Measurements from ENCODE around the gene TMEM138. TPM values are rescaled to one million over a fixed set of nuclear protein-coding genes. Genes with fewer than 3 reads are reported as not detected.

Gene TMEM138
- total RNA-seq, 1 donor from 2014 or later = 30.7 TPM

DNA sequence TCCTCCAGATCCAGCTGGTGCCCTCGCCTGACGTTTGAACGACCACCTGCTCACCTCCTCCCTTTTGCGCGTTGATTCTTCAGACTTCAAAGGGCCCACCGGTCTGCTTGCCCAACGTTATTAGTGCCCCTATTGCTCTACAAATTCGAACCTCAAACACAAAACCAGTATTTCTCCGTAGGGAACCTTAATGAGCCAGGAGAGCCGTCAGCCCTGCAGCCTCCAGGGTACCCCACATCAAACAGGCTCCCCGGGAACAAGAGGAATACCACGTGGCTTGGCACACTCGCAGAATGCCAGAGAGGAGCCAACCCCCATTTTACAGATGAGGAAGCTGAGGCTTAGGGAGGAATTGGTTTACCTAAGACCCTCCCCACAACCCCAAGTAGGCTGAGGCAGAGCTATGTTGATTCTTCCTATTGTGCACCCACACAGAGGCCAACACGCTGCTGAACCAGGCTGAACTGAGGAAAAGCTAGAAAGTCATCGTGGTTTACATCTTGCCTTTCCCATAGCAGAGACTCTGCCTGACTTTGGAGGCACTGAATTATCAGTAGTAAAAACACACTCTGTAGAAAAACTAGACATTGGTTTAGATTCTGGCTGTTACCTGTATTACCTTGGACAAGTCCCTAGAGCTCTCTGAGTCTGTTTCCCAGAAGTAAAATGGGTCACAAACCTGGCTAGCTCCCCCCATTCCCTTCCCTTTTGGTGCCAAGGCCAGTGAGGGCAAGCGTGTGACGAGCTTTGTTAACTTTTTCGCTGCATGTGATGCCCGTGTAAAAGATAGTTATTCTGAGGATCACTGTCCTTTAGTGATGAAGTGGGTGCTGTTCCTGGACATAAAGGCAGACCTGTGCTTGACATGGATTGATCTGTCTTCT lies 28.4 kb upstream of the TMEM138 start:
- Histone ChIP-seq H3K27me3 (no peaks in the 10 kb centered on the region), H3K9ac (peak overlapping the region; percentile 98), H2AFZ (replicated peaks) (peak overlapping the region; percentile 15), H3K4me2 (peak overlapping the region; percentile 98), H3K79me2 (ENCODE audit: low read depth) (peaks cover 52% of the 10 kb centered on the region), H3K9me3 (ENCODE audit: low read depth) (no peaks in the 10 kb centered on the region), H3K4me1 (peaks cover 11% of the 10 kb centered on the region), H3K4me3 (peak overlapping the region; percentile 93), H4K20me1 (ENCODE audit: low read depth) (peaks cover 29% of the 10 kb centered on the region), H3F3A (ENCODE audit: low read depth) (peaks cover 25% of the 10 kb centered on the region), H3K36me3 (no peaks in the 10 kb centered on the region), H3K27ac (peak overlapping the region; percentile 62)
- peaks cover 39% of the 10 kb centered on the region for H3K4me1 Mint-ChIP-seq
- H3K4me3 Mint-ChIP-seq = peak overlapping the region; percentile 97
- no peak for DNase-seq (ENCODE audit: low spot score)
- H3K36me3 Mint-ChIP-seq = peaks cover 14% of the 10 kb centered on the region
- no peaks in the 10 kb centered on the region for H3K9me3 Mint-ChIP-seq
- H3K27me3 Mint-ChIP-seq (ENCODE audit: insufficient read depth, low read depth) = peaks cover 4% of the 10 kb centered on the region
- TF ChIP-seq EZH2phosphoT487 (IDR thresholded peaks at IDR 0.05) = no peak
- peak overlapping the region; percentile 92 for H3K27ac Mint-ChIP-seq

DNA sequence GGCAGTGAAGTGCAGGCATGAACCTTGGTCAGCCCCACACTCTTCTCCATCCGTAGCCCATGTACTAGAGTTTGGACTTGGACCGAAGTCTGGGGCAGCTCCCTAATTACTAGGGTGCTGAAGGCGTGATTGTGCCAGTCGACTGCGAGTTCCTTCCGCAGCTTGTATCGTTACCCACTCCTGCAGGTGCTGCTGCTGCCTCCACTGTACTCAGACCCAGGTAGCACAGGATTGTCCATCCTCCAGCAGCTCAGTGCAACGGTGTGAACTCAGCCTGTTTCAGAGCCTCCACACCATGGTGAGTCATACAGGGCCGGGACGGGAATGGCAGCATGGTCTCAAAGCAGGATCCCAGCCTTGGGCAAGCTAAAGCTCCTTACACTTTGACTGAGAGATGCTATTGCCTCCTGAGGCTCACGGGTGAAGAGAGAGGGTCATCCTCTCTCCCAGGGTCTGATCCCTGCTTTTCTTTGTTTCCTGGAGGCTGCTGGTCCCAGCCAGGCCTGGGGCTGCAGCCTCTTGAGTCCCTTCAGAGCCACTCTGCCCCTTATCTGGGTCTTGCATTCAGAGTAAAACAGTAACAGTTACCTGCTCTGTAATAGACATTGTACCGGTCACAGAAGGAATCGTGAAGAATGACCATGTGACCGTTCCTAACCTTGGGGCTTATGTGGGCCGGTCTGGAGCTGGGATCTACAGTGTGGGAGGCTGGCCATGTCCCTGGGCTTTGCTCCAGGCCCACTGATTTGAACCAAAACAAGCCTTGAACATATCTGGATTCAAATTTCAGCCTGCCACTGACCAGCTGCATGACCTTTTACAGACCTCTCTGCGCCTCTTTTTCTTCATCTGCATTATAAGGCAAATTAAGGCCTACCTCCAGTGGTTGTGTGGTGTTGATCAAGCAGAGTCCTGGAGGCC lies 27.5 kb upstream of the TMEM138 start:
- Mint-ChIP-seq H3K4me1 (peaks cover 39% of the 10 kb centered on the region), H3K36me3 (peaks cover 13% of the 10 kb centered on the region), H3K27me3 (ENCODE audit: insufficient read depth, low read depth) (peaks cover 4% of the 10 kb centered on the region), H3K4me3 (peak overlapping the region; percentile 97), H3K27ac (peak overlapping the region; percentile 79), H3K9me3 (no peaks in the 10 kb centered on the region)
- DNase-seq (ENCODE audit: low spot score) = no peak
- Histone ChIP-seq H3K36me3 (no peaks in the 10 kb centered on the region), H3K4me3 (no peak overlapping the region), H2AFZ (replicated peaks) (no peak overlapping the region), H3K4me2 (no peak overlapping the region), H3K4me1 (peaks cover 11% of the 10 kb centered on the region), H3K9ac (no peak overlapping the region), H4K20me1 (ENCODE audit: low read depth) (peaks cover 23% of the 10 kb centered on the region), H3K9me3 (ENCODE audit: low read depth) (no peaks in the 10 kb centered on the region), H3F3A (ENCODE audit: low read depth) (peaks cover 25% of the 10 kb centered on the region), H3K27ac (no peak overlapping the region), H3K27me3 (no peaks in the 10 kb centered on the region), H3K79me2 (ENCODE audit: low read depth) (peaks cover 43% of the 10 kb centered on the region)
- TF ChIP-seq EZH2 (IDR thresholded peaks at IDR 0.05) (no peak), EZH2phosphoT487 (IDR thresholded peaks at IDR 0.05) (no peak)
- TF ChIP-seq, protein P1, sequence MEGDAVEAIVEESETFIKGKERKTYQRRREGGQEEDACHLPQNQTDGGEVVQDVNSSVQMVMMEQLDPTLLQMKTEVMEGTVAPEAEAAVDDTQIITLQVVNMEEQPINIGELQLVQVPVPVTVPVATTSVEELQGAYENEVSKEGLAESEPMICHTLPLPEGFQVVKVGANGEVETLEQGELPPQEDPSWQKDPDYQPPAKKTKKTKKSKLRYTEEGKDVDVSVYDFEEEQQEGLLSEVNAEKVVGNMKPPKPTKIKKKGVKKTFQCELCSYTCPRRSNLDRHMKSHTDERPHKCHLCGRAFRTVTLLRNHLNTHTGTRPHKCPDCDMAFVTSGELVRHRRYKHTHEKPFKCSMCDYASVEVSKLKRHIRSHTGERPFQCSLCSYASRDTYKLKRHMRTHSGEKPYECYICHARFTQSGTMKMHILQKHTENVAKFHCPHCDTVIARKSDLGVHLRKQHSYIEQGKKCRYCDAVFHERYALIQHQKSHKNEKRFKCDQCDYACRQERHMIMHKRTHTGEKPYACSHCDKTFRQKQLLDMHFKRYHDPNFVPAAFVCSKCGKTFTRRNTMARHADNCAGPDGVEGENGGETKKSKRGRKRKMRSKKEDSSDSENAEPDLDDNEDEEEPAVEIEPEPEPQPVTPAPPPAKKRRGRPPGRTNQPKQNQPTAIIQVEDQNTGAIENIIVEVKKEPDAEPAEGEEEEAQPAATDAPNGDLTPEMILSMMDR (IDR thresholded peaks at IDR 0.05) = no peak

DNA sequence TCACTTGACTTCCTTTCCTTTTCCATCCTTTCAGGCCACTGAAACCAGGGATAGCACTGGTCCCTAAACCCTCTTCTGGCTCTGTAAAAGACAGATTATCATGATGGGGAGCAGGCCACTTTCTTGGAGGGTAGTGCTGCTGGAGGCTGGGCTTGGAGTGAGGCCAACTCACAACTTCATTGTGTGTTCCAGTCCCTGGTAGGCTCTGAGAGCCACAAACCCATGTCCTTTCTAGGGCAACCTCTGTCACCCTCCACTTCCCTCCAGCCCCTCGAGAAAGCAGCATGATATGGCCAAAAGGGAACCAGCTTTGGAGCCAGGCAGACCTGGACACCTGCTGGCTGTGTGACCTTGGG lies 26.8 kb upstream of the TMEM138 start:
- Mint-ChIP-seq H3K4me3 (peak overlapping the region; percentile 48), H3K9me3 (no peaks in the 10 kb centered on the region)
- H3K27me3 ChIP-seq = no peaks in the 10 kb centered on the region

More for the DNA sequence above, 26.8 kb upstream of the TMEM138 start:
- Histone ChIP-seq H4K20me1 (ENCODE audit: low read depth) (peaks cover 17% of the 10 kb centered on the region), H3K79me2 (ENCODE audit: low read depth) (peaks cover 36% of the 10 kb centered on the region), H3K4me3 (no peak overlapping the region), H3K4me1 (peaks cover 11% of the 10 kb centered on the region), H3K36me3 (no peaks in the 10 kb centered on the region), H3K9me3 (ENCODE audit: low read depth) (no peaks in the 10 kb centered on the region), H3F3A (ENCODE audit: low read depth) (peaks cover 25% of the 10 kb centered on the region), H3K9ac (no peak overlapping the region), H2AFZ (replicated peaks) (no peak overlapping the region), H3K27ac (no peak overlapping the region), H3K4me2 (no peak overlapping the region)
- no peak overlapping the region for H3K27ac Mint-ChIP-seq
- H3K27me3 Mint-ChIP-seq (ENCODE audit: insufficient read depth, low read depth) = peaks cover 4% of the 10 kb centered on the region
- peaks cover 13% of the 10 kb centered on the region for H3K36me3 Mint-ChIP-seq
- peaks cover 39% of the 10 kb centered on the region for H3K4me1 Mint-ChIP-seq
- TF ChIP-seq EZH2phosphoT487 (IDR thresholded peaks at IDR 0.05) (no peak), EZH2 (IDR thresholded peaks at IDR 0.05) (no peak)
- TF ChIP-seq, protein P1 (IDR thresholded peaks at IDR 0.05) = no peak
- no peak for DNase-seq (ENCODE audit: low spot score)
